Measurements from ENCODE around the gene HMSD.

Gene HMSD

GRCh38 chr18:63980896-63981460, 31.9 kb downstream of the HMSD start:
- DNase-seq (ENCODE audit: low read depth), result no peak
- H3K4me3 ChIP-seq (ENCODE audit: low read depth, low read length), result no peak overlapping the region
- in situ Hi-C loops (cut with HindIII; ENCODE audit: low sequenced_read_pairs), result no loop called here
- TF ChIP-seq CTCF (IDR thresholded peaks at IDR 0.05; ENCODE audit: low read depth, low read length, missing control alignments), result no peak

DNA sequence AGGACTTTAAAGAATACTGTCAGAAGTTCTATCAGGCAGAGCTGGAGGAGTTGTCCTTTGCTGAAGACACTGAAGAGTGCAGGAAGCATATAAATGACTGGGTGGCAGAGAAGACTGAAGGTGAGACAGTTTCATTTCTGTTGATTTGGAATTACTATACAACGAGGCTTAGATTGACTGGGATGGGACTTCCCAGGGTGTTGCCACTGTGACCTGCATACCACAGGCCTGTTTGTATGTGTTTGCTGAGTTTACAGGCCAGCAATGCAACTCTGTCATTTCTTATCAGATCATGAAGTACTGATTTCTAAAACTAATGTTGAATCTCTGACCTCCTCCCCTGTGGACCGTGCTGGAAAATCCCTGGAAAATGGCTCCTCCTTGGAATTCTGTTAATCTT, 32.6 kb downstream of the HMSD start:
- no peak for TF ChIP-seq CTCF (IDR thresholded peaks at IDR 0.05; ENCODE audit: low read depth, low read length, missing control alignments)
- no peak overlapping the region for H3K4me3 ChIP-seq (ENCODE audit: low read depth, low read length)
- DNase-seq (ENCODE audit: low read depth), result no peak
- in situ Hi-C loops (cut with HindIII; ENCODE audit: low sequenced_read_pairs), result no loop called here

- no peak for DNase-seq (ENCODE audit: low read depth)
- in situ Hi-C loops (cut with HindIII; ENCODE audit: low sequenced_read_pairs), result no loop called here
- no peak for TF ChIP-seq CTCF (IDR thresholded peaks at IDR 0.05; ENCODE audit: low read depth, low read length, missing control alignments)
- no peak overlapping the region for H3K4me3 ChIP-seq (ENCODE audit: low read depth, low read length)
Observed at GRCh38 chr18:63982361-63982760, 33.3 kb downstream of the HMSD start.

DNA sequence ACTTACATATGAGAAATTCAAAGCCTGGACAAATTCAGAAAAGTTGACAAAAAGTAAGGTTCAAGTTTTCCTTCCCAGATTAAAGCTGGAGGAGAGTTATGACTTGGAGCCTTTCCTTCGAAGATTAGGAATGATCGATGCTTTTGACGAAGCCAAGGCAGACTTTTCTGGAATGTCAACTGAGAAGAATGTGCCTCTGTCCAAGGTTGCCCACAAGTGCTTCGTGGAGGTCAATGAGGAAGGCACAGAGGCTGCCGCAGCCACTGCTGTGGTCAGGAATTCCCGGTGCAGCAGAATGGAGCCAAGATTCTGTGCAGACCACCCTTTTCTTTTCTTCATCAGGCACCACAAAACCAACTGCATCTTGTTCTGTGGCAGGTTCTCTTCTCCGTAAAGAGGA, 37.8 kb downstream of the HMSD start:
- no peak for DNase-seq (ENCODE audit: low read depth)
- no peak overlapping the region for H3K4me3 ChIP-seq (ENCODE audit: low read depth, low read length)
- in situ Hi-C loops (cut with HindIII; ENCODE audit: low sequenced_read_pairs), result no loop called here
- no peak for TF ChIP-seq CTCF (IDR thresholded peaks at IDR 0.05; ENCODE audit: low read depth, low read length, missing control alignments)

GRCh38 chr18:63987743-63988142, 38.6 kb downstream of the HMSD start:
- in situ Hi-C loops (cut with HindIII; ENCODE audit: low sequenced_read_pairs), result no loop called here
- H3K4me3 ChIP-seq (ENCODE audit: low read depth, low read length), result no peak overlapping the region
- no peak for DNase-seq (ENCODE audit: low read depth)
- no peak for TF ChIP-seq CTCF (IDR thresholded peaks at IDR 0.05; ENCODE audit: low read depth, low read length, missing control alignments)

- in situ Hi-C loops (cut with HindIII; ENCODE audit: low sequenced_read_pairs), result no loop called here
- TF ChIP-seq CTCF (IDR thresholded peaks at IDR 0.05; ENCODE audit: low read depth, low read length, missing control alignments), result no peak
- no peak overlapping the region for H3K4me3 ChIP-seq (ENCODE audit: low read depth, low read length)
- DNase-seq (ENCODE audit: low read depth), result no peak
Observed at GRCh38 chr18:63992751-63993150, 43.6 kb downstream of the HMSD start.
